Panc1 (cell line): ENCODE results near the gene ADAMTSL2. TPM values are rescaled to one million over a fixed set of nuclear protein-coding genes. Genes with fewer than 3 reads are reported as not detected.

Experiments
- ATAC-seq: fragments of 200-7000 bp; cut with Tn5 transposase; 2 replicates; pipeline ENCODE4 v1.9.1; 2020; ENCODE audit warnings: mild to moderate bottlenecking, moderate library complexity
- BruUV-seq: library from RNA; stranded (reverse); fragments of 400-500 nt; replicated peaks from 2 replicates; lab custom pipeline; 2021; lab: Mats Ljungman, UMichigan
- CTCF ChIA-PET: fragments of 300-600 bp; sonication (Branson Sonifier 250); formaldehyde crosslinking; loops from one replicate; lab custom pipeline; 2022; ENCODE audit warnings: antibody characterized with exemption; lab: Charles Lee
- POLR2A ChIA-PET: fragments of 300-600 bp; sonication (Branson Sonifier 250); formaldehyde crosslinking; loops from one replicate; lab custom pipeline; 2022; ENCODE audit warnings: antibody characterized with exemption; lab: Charles Lee
- DNase-seq: peaks from one replicate; pipeline ENCODE4 v3.0.0-alpha.2; 2010; ENCODE audit warnings: low read depth, low spot score
- H3K27ac ChIP-seq: 2 replicates; pipeline ENCODE4 v1.5.1; 2011; ENCODE audit warnings: mild to moderate bottlenecking, low read length, inconsistent platforms
- H3K27me3 ChIP-seq: fragments of 200-500 bp; sonication (Bioruptor generic); 2 replicates; pipeline ENCODE4 v1.6.0; 2014; ENCODE audit warnings: low read length, inconsistent platforms; ENCODE audit not compliant: control insufficient read depth, insufficient read depth
- H3K36me3 ChIP-seq: fragments of 200-500 bp; sonication (Bioruptor generic); 2 replicates; pipeline ENCODE4 v1.5.1; 2014; ENCODE audit warnings: inconsistent platforms, mild to moderate bottlenecking, low read length, moderate library complexity; ENCODE audit not compliant: control insufficient read depth, insufficient read depth
- H3K4me1 ChIP-seq: 2 replicates; pipeline ENCODE4 v1.5.1; 2011; ENCODE audit warnings: inconsistent platforms, mild to moderate bottlenecking, low read length, moderate library complexity; ENCODE audit not compliant: control insufficient read depth, insufficient read depth
- H3K4me3 ChIP-seq, 2 experiments: 2 replicates each; pipeline ENCODE4 v1.5.1; 2011 to 2012; ENCODE audit warnings: low read depth in 2 of 2, low read length in 2 of 2, mild to moderate bottlenecking in 2 of 2, inconsistent platforms in 1 of 2, moderate library complexity in 1 of 2
- H3K9me3 ChIP-seq: fragments of 200-500 bp; sonication (Bioruptor generic); 2 replicates; pipeline ENCODE4 v1.5.1; 2014; ENCODE audit warnings: low read depth, mild to moderate bottlenecking, inconsistent platforms, low read length, moderate library complexity; ENCODE audit not compliant: control insufficient read depth, insufficient read depth
- POLR2AphosphoS5 ChIP-seq: IDR thresholded peaks from 2 replicates; pipeline ENCODE4 v1.6.1; 2012; ENCODE audit warnings: mild to moderate bottlenecking, low read depth, low read length, moderate library complexity
- SIN3A ChIP-seq: IDR thresholded peaks from 2 replicates; pipeline ENCODE4 v1.6.1; 2012; ENCODE audit warnings: low read depth, mild to moderate bottlenecking, low read length, moderate library complexity, borderline replicate concordance; ENCODE audit not compliant: insufficient read depth
- TCF7L2 ChIP-seq: IDR thresholded peaks from 2 replicates; pipeline ENCODE4 v1.6.1; 2011; ENCODE audit warnings: mild to moderate bottlenecking, low read depth, low read length, inconsistent platforms
- in situ Hi-C: cut with HindIII; loops from 2 replicates; pipeline ENCODE4 v1.10.0; 2016; ENCODE audit warnings: low sequenced_read_pairs, low pct_unique_long_range_greater_than_20kb
- intact Hi-C: fragments of 100-400 bp; cut with micrococcal nuclease; formaldehyde crosslinking; loops from one replicate; pipeline ENCODE4 v1.10.0; 2022; ENCODE audit not compliant: unreplicated experiment
- total RNA-seq: library from RNA; stranded (reverse); gene quantifications from one replicate; pipeline ENCODE4 v1.2.1, GENCODE V29; 2021; ENCODE audit not compliant: unreplicated experiment
- TF ChIP-seq, protein P1 (sequence below): fragments of 450-650 bp; IDR thresholded peaks from 2 replicates; pipeline ENCODE4 v1.5.1; 2017; ENCODE audit warnings: mild to moderate bottlenecking
- TF ChIP-seq, protein P2 (sequence below), 2 experiments: IDR thresholded peaks; 2 replicates each; pipeline ENCODE4 v1.6.1; 2011 to 2012; ENCODE audit warnings: low read depth in 2 of 2, control low read depth in 1 of 2, low read length in 1 of 2, mild to moderate bottlenecking in 1 of 2, moderate library complexity in 1 of 2; ENCODE audit not compliant: insufficient read depth in 1 of 2

Gene ADAMTSL2
- total RNA-seq, 1 experiment from 2014 or later, result 0.10 TPM

DNA sequence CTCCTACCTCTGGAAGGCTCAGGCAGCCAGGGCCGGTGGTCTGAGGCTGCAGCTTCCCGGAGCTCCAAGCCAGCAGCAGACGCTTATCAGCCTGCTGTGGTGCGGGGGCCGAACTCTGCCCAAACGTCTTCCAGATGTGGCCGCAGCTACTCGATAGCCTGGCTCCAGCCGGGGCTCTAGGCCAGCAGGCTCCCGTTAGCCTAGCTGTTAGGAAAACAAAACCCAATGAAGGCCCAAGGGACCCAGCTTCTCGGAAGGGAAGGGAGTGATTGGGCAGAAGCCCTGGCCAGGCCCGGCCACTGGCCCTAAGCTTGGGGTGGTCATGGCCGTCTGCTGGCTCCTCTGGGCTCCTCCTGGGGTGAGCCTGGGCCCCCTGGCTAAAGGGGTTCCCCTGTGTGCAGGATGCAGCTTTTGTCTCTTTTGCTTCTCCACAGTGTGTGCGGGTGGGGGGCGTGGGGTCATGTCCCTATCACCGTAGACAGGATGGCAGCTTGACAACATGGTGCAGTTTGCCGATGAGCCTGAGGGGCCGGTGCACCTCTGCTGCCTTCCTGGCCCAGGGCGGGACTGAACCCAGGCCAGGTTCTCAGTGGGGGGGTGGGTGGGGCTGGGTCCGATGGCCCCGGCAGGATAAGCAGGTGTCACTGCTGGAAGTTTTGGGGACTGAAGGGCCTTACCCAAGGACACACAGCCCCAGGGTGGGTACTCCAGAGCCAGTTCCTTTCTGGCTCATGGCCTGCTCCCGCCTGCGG, 28.4 kb upstream of the ADAMTSL2 start:
- ATAC-seq (peak; percentile 40), DNase-seq (no peak)
- ChIA-PET POLR2A (no interaction called here), CTCF (no interaction called here)
- in situ Hi-C loops (no loop called here), intact Hi-C loops (no loop called here)
- TF ChIP-seq TCF7L2, result no peak
- TF ChIP-seq, protein P1, sequence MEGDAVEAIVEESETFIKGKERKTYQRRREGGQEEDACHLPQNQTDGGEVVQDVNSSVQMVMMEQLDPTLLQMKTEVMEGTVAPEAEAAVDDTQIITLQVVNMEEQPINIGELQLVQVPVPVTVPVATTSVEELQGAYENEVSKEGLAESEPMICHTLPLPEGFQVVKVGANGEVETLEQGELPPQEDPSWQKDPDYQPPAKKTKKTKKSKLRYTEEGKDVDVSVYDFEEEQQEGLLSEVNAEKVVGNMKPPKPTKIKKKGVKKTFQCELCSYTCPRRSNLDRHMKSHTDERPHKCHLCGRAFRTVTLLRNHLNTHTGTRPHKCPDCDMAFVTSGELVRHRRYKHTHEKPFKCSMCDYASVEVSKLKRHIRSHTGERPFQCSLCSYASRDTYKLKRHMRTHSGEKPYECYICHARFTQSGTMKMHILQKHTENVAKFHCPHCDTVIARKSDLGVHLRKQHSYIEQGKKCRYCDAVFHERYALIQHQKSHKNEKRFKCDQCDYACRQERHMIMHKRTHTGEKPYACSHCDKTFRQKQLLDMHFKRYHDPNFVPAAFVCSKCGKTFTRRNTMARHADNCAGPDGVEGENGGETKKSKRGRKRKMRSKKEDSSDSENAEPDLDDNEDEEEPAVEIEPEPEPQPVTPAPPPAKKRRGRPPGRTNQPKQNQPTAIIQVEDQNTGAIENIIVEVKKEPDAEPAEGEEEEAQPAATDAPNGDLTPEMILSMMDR, result no peak
- TF ChIP-seq POLR2AphosphoS5, result no peak
- TF ChIP-seq SIN3A, result no peak
- TF ChIP-seq, protein P2, sequence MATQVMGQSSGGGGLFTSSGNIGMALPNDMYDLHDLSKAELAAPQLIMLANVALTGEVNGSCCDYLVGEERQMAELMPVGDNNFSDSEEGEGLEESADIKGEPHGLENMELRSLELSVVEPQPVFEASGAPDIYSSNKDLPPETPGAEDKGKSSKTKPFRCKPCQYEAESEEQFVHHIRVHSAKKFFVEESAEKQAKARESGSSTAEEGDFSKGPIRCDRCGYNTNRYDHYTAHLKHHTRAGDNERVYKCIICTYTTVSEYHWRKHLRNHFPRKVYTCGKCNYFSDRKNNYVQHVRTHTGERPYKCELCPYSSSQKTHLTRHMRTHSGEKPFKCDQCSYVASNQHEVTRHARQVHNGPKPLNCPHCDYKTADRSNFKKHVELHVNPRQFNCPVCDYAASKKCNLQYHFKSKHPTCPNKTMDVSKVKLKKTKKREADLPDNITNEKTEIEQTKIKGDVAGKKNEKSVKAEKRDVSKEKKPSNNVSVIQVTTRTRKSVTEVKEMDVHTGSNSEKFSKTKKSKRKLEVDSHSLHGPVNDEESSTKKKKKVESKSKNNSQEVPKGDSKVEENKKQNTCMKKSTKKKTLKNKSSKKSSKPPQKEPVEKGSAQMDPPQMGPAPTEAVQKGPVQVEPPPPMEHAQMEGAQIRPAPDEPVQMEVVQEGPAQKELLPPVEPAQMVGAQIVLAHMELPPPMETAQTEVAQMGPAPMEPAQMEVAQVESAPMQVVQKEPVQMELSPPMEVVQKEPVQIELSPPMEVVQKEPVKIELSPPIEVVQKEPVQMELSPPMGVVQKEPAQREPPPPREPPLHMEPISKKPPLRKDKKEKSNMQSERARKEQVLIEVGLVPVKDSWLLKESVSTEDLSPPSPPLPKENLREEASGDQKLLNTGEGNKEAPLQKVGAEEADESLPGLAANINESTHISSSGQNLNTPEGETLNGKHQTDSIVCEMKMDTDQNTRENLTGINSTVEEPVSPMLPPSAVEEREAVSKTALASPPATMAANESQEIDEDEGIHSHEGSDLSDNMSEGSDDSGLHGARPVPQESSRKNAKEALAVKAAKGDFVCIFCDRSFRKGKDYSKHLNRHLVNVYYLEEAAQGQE (IDR thresholded peaks at IDR 0.05; ENCODE audit: insufficient read depth in 1 of 2, low read depth in 2 of 2, low read length in 1 of 2), result no peak
- H3K36me3 ChIP-seq, result no peaks in the 10 kb centered on the region
- peak overlapping the region; percentile 48; the same call in 1 of the 2 replicates for H3K27ac ChIP-seq
- no TSS peak for BruUV-seq
- H3K4me1 ChIP-seq, result peaks cover 31% of the 10 kb centered on the region
- no peak overlapping the region for H3K4me3 ChIP-seq
- H3K27me3 ChIP-seq, result no peaks in the 10 kb centered on the region
- peaks cover 12% of the 10 kb centered on the region; the same call in 1 of the 2 replicates for H3K9me3 ChIP-seq

GRCh38 chr9:133506653-133507038, 27.9 kb upstream of the ADAMTSL2 start:
- peaks cover 10% of the 10 kb centered on the region; the same call in 1 of the 2 replicates for H3K9me3 ChIP-seq
- peaks cover 31% of the 10 kb centered on the region for H3K4me1 ChIP-seq
- ChIA-PET POLR2A (no interaction called here), CTCF (no interaction called here)
- no peak overlapping the region for H3K4me3 ChIP-seq
- H3K27me3 ChIP-seq, result no peaks in the 10 kb centered on the region
- intact Hi-C loops, result no loop called here
- TF ChIP-seq SIN3A (no peak), TCF7L2 (no peak), POLR2AphosphoS5 (no peak)
- TF ChIP-seq, protein P1, result no peak
- TF ChIP-seq, protein P2 (IDR thresholded peaks at IDR 0.05; ENCODE audit: insufficient read depth in 1 of 2, low read depth in 2 of 2, low read length in 1 of 2), result no peak
- peak overlapping the region; percentile 21; the same call in 1 of the 2 replicates for H3K27ac ChIP-seq
- ATAC-seq (peak; percentile 82), DNase-seq (peak; percentile 39)
- no peaks in the 10 kb centered on the region for H3K36me3 ChIP-seq
- in situ Hi-C loops, result no loop called here
- BruUV-seq, result no TSS peak
